Measurements from ENCODE around the gene BPI. TPM values are rescaled to one million over a fixed set of nuclear protein-coding genes. Genes with fewer than 3 reads are reported as not detected.
"Not testable (repeated sequence)": the region's sequence is repeated elsewhere in the genome, so short reads cannot be mapped to it uniquely, and the experiment has no call there.

The BPI gene
- total RNA-seq, 1 donor from 2014 or later, result not detected

DNA sequence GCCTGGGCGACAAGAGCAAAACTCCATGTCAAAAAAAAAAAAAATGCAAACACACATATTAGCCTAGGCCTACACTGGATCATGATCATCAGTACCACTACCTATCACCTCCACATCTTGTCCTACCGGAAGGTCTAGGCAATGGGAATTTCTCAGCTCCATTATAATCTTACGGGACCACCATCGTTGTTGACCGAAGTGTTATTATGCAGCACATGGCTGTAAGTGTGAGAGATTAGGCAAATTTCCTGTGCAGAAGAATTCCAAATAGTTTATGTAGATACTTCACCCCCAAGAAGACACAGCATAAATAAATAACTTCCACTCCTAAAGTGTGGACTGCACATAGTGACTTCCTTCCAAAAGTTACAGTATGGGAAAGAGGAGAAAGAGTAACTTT, 26.7 kb upstream of the BPI start:
- Histone ChIP-seq H3K36me3 (no peaks in the 10 kb centered on the region), H3K4me3 (no peak overlapping the region), H3K27me3 (no peaks in the 10 kb centered on the region), H3K4me1 (peaks cover 0 to 5% of the 10 kb centered on the region in 2 donors), H3K27ac (no peak overlapping the region), H3K9me3 (peaks cover 0 to 3% of the 10 kb centered on the region in 2 donors)
- no peak for DNase-seq (ENCODE audit: low spot score in 2 of 2)
- TF ChIP-seq, protein P1, sequence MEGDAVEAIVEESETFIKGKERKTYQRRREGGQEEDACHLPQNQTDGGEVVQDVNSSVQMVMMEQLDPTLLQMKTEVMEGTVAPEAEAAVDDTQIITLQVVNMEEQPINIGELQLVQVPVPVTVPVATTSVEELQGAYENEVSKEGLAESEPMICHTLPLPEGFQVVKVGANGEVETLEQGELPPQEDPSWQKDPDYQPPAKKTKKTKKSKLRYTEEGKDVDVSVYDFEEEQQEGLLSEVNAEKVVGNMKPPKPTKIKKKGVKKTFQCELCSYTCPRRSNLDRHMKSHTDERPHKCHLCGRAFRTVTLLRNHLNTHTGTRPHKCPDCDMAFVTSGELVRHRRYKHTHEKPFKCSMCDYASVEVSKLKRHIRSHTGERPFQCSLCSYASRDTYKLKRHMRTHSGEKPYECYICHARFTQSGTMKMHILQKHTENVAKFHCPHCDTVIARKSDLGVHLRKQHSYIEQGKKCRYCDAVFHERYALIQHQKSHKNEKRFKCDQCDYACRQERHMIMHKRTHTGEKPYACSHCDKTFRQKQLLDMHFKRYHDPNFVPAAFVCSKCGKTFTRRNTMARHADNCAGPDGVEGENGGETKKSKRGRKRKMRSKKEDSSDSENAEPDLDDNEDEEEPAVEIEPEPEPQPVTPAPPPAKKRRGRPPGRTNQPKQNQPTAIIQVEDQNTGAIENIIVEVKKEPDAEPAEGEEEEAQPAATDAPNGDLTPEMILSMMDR (IDR thresholded peaks at IDR 0.05), result no peak
- intact Hi-C loops (cut with DNase I), result no loop called here

- intact Hi-C loops (cut with DNase I), result no loop called here
- TF ChIP-seq, protein P1 (IDR thresholded peaks at IDR 0.05), result no peak
- Histone ChIP-seq H3K9me3 (peaks cover 0 to 3% of the 10 kb centered on the region in 2 donors), H3K4me3 (no peak overlapping the region), H3K4me1 (peaks cover 0 to 5% of the 10 kb centered on the region in 2 donors), H3K27ac (no peak overlapping the region), H3K27me3 (no peaks in the 10 kb centered on the region), H3K36me3 (no peaks in the 10 kb centered on the region)
- DNase-seq (ENCODE audit: low spot score in 2 of 2), result peak in 1 of 2 donors; percentile 37
Measured at GRCh38 chr20:38277691-38278090, 26.3 kb upstream of the BPI start.

DNA sequence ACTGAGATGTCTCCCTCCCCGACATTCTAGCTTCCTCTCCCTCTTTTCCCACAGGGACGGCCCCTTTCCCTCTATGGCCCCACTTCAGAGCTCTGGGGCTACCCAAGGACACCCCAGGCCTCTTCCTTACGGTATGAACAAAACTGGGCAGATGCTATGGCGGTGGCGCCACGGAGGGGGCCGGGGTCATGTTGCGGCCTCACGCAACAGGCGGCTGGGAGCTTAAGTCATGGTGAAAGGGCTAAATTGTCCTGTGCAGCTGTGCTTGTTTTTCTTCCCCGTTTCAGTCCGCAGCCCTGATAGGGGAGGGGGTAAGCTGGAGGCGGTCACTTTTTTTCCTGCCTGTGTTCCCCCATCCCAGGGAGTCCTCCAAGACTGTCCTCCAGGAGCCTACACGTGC, 25.8 kb upstream of the BPI start:
- Histone ChIP-seq H3K4me1 (peaks cover 0 to 5% of the 10 kb centered on the region in 2 donors), H3K27ac (no peak overlapping the region), H3K9me3 (peaks cover 0 to 3% of the 10 kb centered on the region in 2 donors), H3K27me3 (no peaks in the 10 kb centered on the region), H3K36me3 (no peaks in the 10 kb centered on the region), H3K4me3 (no peak overlapping the region)
- peak in 1 of 2 donors; percentile 48 for DNase-seq (ENCODE audit: low spot score in 2 of 2)
- TF ChIP-seq, protein P1 (IDR thresholded peaks at IDR 0.05), result no peak
- intact Hi-C loops (cut with DNase I), result no loop called here

DNA sequence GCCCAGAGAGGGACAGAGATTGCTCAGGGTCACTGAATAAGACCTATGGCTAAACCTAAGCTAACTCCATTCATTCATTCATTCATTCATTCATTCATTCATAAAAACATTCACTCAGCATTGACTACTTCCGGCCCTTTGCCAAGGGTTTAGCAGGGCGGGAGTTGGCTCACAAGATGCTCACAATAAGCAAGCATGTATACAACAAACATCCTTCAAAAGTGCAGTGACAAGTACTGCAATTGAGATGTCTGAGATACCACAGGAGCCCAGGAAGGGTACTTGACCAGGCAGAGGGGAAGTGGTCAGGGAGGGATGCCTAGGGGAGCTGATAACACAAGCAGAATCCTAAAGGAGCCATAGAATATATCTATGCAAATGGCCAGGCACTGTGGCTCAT, 25.2 kb upstream of the BPI start:
- TF ChIP-seq, protein P1 (IDR thresholded peaks at IDR 0.05), result no peak

GRCh38 chr20:38281176-38281915, 22.6 kb upstream of the BPI start:
- H3K9me3 ChIP-seq; H3K36me3 ChIP-seq; H3K27ac ChIP-seq; intact Hi-C loops (cut with DNase I); H3K27me3 ChIP-seq; H3K4me1 ChIP-seq; H3K4me3 ChIP-seq: not testable (repeated sequence)
- DNase-seq (ENCODE audit: low spot score in 2 of 2), result peak in 1 of 2 donors; percentile 58

More for the DNA sequence above, 25.2 kb upstream of the BPI start:
- H3K9me3 ChIP-seq, result peaks cover 0 to 3% of the 10 kb centered on the region in 2 donors
- no peak for DNase-seq (ENCODE audit: low spot score in 2 of 2)
- intact Hi-C loops (cut with DNase I), result no loop called here
- H3K27ac ChIP-seq, result no peak overlapping the region
- no peaks in the 10 kb centered on the region for H3K27me3 ChIP-seq
- H3K4me1 ChIP-seq, result peaks cover 0 to 5% of the 10 kb centered on the region in 2 donors
- H3K36me3 ChIP-seq, result no peaks in the 10 kb centered on the region
- H3K4me3 ChIP-seq, result no peak overlapping the region

- intact Hi-C loops (cut with DNase I), result no loop called here
- peak in 1 of 2 donors; percentile 42 for DNase-seq (ENCODE audit: low spot score in 2 of 2)
Measured at GRCh38 chr20:38283236-38283635, 20.7 kb upstream of the BPI start.

GRCh38 chr20:38284066-38284650, 19.8 kb upstream of the BPI start:
- peak in 1 of 2 donors; percentile 30 for DNase-seq (ENCODE audit: low spot score in 2 of 2)
- H3K9me3 ChIP-seq; H3K36me3 ChIP-seq; H3K27ac ChIP-seq; H3K4me3 ChIP-seq; H3K27me3 ChIP-seq; intact Hi-C loops (cut with DNase I); H3K4me1 ChIP-seq: not testable (repeated sequence)

More at GRCh38 chr20:38283236-38283635, 20.7 kb upstream of the BPI start:
- TF ChIP-seq, protein P1 (IDR thresholded peaks at IDR 0.05), result no peak
- Histone ChIP-seq H3K36me3 (no peaks in the 10 kb centered on the region), H3K27ac (no peak overlapping the region), H3K9me3 (no peaks in the 10 kb centered on the region), H3K27me3 (no peaks in the 10 kb centered on the region), H3K4me1 (peaks cover 0 to 5% of the 10 kb centered on the region in 2 donors), H3K4me3 (no peak overlapping the region)
